22Rv1 (cell line): Measurements from ENCODE around the gene FAM217B.

Experiments used
- ZFX ChIP-seq: fragments of 450-650 bp; IDR thresholded peaks from 2 replicates; pipeline ENCODE4 v1.6.1; 2017; ENCODE audit warnings: antibody characterized with exemption, borderline replicate concordance
- TF ChIP-seq, protein P1 (sequence below): fragments of 450-650 bp; IDR thresholded peaks from 2 replicates; pipeline ENCODE4 v1.5.1; 2017; ENCODE audit warnings: mild to moderate bottlenecking

DNA sequence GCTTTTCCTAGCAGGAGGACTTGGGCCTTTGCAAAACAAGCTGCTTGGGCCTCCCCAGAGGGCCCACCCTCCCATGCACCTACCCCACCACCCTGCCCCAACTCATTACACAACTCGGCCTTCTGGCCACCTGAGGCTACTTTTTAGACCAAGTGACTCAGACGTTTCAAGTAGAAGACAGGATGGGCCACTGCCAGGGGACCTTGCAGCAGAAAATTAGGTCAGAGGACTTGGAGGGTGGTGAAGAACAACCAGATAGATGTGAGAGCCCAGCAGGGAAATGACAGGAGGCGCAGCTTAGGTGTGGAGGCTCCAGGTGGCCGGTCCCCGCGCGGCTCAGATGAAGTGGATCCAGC, 1.5 kb upstream of the FAM217B start:
- TF ChIP-seq ZFX = no peak
- TF ChIP-seq, protein P1, sequence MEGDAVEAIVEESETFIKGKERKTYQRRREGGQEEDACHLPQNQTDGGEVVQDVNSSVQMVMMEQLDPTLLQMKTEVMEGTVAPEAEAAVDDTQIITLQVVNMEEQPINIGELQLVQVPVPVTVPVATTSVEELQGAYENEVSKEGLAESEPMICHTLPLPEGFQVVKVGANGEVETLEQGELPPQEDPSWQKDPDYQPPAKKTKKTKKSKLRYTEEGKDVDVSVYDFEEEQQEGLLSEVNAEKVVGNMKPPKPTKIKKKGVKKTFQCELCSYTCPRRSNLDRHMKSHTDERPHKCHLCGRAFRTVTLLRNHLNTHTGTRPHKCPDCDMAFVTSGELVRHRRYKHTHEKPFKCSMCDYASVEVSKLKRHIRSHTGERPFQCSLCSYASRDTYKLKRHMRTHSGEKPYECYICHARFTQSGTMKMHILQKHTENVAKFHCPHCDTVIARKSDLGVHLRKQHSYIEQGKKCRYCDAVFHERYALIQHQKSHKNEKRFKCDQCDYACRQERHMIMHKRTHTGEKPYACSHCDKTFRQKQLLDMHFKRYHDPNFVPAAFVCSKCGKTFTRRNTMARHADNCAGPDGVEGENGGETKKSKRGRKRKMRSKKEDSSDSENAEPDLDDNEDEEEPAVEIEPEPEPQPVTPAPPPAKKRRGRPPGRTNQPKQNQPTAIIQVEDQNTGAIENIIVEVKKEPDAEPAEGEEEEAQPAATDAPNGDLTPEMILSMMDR = no peak
